Stimulated activated CD4-positive, alpha-beta T cell treated with anti-CD3 and anti-CD28 coated beads, Interleukin-1b, Interleukin-23, amount 100 ng/mL, for 4 hours (primary cell): ENCODE results near the gene ANKH.
A peak's percentile ranks its signal among the peaks of the same experiment; 100 is the strongest.
"Not testable (repeated sequence)": the region's sequence is repeated elsewhere in the genome, so short reads cannot be mapped to it uniquely, and the experiment has no call there.

Experiments used
- DNase-seq, 2 donors: peaks; one replicate each; pipeline ENCODE4 v3.0.0-alpha.2; 2020; ENCODE audit warnings: low read depth in 2 of 2

The ANKH gene

DNA sequence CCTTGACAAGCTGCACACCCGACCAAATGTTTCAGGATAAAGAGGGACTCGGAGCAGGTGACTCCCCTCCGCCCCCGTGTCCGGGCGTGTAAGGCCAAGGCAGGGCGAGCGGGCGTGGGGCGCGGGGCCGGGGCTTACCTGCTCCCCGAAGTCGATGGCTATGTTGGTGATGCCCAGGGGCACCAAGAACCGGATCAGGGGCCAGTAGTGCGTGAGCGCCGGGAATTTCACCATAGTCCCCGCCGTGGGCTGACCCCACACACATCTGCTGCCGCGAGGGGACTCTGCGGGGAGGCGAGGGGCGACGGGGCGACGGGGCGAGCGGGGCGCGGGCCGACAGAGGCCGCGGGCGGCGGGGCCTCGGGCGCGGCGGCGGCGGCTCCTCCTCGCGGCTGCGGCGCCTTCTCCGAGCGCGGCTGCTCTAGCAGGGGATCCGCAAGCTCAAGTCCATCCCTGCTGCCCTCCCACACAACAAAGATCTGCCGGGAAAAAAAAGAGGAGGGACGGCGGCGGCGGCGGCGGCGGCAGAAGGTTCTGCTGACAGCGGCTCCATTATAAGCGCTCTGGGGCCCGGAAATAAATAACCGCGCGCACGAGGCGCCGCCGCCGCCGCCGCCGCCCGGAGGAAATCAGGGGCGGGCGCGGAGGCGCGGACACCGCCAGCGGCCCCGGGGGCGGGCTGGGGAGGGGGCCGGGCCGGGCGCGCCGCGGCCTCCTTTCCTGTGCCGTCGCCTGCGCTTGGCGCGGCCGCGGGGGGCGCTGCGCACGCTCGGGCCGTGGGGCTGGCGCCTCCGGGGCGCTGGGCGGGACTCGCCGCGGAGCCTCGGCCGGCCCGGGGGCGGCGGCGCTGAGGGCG lies at the start of gene ANKH:
ANKH (minus strand) TSS at position 565 of the 856 bp plus-strand sequence; CDS start at position 234, 331 bp downstream.
- DNase-seq, result peak; percentile 74 to 84

DNA sequence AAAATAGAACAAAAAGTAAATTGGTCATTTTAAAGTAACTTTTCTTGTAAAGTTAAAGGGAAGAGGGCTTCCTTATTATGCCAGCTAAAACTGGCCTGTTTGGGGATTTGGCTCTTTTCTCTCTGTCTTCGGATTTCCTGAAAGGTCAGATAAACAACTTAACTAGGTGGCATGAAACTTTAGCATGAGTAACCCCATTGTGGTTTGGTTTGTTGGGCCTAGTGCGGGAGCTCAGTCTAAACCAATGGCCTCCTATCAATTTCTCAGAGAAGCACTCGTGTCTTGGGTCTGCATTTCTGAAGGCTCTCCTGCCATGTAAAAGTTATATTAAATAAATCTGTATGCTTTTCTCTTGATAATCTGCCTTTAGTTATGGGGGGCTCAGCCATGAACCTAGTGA lies 48.5 kb upstream of the ANKH start:
- DNase-seq, result no peak

DNA sequence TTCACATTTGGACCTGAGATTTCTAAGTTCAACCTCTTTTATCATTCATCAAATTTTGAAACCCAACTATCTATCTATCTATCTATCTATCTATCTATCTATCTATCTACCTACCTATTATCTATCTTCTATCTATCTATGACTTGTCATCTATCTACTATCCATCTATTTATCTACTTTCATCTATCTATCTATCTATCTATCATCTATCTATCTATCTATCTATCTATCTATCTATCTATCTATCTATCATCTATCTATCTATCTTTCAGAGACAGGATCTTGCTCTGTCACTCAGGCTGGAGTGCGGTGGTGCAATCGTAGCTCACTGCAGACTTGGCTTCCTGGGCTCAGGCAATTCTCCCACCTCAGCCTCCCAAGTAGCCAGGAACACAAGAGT lies 47.5 kb upstream of the ANKH start:
- DNase-seq, result not testable (repeated sequence)

DNA sequence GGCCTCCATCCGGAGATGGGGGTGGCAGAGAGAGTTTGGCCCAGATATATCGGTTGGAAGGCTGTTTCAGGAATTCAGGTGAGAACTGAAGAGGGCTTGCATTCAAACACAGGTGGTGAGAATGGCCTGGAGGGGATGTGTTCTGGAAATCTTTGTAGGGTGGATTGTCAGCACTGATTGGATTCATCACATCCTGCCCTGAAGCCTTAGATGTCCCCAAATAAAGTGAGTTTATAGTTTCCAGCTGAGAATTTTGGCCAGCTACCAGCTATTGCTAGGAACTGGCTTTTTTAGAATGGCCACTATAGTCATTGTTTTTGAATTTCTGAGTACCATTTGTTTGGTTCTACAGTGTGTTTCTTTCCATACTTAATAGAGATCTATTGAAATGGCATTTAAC lies 46.1 kb upstream of the ANKH start:
- DNase-seq, result no peak

DNA sequence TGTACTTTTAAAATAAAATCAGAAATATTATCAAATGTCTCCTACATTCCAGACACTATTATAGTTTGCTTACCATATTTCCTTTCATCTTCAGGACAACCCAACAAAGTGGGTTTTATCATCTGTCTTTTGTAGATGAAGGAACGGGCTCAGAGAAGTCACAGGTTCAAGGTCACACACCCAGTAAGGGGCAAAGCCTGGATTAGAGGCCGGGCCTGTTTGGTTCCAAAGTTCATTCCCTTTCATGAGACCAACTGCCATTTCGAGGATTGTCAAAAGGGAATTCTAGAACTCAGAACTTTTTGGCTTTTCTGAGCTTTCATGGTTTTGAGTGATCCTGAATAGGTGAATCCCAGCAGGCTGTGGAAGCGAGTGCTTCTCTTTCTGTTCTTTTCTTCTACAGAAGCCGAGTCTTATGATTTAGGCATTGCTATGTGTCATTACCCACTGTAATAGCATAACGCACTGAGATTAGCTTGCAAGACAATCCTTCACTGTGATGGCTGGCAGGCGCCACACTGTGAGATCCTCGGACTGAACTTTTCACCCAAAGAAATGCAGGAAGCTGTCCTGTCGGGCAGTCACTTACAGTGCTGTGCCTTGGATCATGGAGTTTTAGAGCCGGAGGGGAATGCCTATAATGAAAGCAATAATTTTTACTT lies 43.8 kb upstream of the ANKH start:
- DNase-seq, result no peak

DNA sequence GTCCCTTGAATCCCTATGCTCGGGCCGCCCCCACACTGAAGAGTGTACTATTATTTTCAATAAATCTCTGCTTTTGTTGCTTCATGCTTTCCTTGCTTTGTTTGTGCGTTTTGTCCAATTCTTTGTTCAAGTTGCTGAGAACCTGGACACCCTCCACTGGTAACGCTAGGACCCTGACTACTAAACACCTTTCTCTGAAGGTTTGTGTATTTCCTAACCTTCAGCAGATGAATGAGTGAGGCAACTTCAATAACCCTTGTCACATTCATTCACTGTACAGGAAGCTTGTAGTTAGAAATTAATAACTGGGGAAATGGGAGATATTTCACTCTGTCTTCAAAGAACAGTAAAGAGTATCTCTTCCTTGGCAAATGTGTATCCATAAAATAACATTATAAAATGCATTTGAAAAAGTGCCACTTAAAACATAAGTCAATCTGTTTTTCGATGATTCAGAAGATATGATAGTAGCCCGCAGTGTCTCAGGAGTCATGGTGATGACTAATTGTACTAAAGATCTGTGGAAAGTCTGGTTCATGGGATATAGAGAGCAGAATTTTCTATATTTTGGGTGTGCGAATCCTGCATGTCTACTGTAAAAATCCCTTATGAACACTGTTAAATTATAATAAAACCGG lies 43.2 kb upstream of the ANKH start:
- DNase-seq, result no peak

DNA sequence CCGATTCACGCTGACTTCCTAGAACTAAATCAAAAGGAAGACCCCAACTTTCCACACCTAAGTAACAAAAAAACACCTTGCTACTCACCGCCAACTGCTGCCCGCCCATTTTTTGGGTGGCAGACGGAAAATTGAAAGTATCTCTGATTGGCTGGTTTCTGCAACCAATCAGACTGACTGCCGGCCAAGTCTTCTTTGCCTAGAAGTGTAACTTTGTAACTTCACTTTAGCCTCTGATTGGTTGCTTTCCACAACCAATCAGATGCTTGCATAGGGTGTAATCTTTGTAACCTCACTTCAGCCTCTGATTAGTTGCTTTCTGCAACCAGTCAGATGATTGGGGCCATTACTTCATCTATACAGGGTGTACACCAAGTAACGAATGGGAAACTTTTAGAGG lies 42.6 kb upstream of the ANKH start:
- DNase-seq, result no peak

DNA sequence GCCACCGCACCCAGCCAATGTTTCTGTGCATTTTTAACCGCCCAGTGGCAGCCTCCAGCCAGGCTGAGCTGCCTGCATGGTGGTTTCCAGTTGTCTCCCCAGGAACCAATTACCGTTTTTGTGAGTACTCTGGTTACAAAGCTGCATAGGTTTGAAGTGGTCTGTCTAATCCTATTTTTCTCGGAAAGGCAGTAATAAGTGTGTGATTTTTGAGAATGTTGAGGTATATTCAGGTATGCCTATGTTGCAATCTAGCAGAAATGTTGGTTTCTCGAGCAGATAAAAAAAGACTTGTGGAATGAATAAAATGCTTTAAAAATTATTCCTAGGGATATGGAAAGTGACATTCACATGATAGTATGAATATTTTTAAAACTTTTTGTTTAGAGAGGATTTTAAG lies 41.5 kb upstream of the ANKH start:
- no peak for DNase-seq

DNA sequence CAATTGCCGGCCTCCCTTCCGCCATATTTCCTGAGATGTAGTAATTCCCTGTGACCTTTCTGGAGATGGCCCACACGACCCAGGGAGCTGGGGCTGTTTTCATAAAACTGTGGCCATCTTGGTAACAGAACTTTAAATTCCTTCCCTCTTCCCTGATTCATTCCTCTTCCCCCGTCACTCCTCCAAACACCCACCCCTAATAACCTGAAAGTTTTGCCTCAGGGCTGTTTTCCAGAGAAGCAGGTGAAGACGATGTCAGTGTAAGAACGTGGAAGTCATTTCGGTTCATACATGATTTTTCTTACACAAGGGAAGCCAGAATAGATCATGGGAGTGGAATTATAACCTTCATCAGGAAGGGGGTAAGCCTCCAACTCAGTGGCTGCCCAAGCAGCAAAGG lies 40.6 kb upstream of the ANKH start:
- no peak for DNase-seq

DNA sequence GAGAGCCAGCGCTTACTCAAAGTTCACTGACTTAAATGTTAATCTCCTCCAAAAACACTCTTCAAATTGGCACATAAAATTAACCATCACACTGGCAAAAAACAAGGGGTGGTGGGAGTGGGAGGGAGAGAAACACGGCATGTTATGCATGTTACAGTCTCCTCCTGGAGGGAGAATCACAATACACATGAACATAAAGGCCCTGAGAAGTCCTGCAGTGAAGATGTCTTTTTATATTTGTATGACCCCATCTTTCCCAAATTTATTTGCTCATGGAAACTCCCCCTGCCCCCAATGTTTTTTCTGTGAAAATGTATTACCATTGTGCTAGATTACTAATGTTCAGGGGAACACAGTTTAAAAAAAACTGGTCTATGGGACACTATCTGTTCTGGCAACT lies 37.8 kb upstream of the ANKH start:
- no peak for DNase-seq

DNA sequence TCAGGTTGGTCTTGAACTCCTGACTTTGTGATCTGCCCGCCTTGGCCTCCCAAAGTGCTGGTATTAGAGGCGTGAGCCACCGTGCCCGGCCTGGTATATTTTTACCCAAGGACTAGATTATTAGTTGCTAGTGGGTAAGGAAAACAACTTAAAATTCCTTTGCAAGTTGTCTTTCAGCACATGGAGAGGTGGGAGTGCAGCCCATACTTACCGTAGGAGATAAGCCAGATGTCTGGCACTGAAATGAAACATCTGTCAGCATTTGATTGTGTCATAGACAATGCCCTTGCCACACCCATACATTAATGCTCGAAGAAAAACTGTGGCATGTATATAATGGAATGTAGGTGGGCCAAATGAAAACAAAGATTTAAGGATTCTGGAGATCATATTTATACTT lies 36.6 kb upstream of the ANKH start:
- no peak for DNase-seq

DNA sequence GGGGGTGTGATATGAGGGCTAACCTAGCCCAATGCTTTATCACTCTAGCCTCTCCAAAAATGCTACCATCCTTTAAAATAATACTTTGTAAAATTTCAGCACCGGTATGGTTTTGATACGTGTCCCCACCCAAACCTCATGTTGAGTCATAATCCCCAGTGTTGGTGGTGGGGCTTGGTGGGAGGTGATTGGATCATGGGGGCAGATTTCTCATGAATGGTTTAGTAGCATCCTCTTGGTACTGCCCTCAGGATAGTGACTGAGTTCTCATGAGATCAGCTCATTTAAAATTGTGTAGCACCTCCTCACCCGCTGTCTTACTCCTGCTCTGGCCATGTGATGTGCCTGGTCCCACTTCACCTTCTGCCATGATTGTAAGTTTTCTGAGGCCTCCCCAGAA lies 35.0 kb upstream of the ANKH start:
- no peak for DNase-seq

DNA sequence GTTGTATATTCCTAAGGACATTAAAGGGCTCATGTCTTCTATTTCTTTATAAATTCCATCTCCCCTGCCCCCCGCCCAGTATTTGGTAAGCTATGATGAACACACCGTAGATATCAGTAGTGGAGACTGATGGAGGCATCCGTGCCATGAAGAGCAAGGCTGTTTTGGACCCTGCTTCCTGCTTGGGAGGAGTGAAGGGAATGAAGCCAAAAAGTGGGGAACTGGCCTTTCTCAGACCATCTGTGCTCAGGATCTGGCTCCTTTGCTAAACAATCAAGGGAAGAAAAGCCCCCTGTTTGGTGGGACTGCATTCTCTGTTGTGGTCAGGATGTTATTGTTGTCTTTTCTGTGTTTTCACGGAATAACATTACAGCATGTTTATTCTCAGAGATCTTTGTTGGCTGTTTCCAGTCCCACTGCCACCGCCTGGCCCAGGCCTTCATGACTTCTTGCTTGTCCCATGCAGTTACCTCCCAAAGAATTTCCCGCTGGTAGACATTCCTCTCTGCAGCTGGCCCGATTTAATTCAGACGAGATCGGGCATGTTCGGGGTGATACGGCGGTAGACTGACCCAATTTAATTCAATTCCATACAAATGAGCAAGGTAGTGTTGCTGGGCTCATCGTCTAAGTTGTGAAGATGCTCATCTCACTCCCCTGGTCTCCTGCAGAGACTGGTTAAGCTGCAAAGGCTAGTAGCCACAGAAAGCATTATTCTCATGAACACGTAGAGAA lies 31.4 kb upstream of the ANKH start:
- DNase-seq, result no peak

DNA sequence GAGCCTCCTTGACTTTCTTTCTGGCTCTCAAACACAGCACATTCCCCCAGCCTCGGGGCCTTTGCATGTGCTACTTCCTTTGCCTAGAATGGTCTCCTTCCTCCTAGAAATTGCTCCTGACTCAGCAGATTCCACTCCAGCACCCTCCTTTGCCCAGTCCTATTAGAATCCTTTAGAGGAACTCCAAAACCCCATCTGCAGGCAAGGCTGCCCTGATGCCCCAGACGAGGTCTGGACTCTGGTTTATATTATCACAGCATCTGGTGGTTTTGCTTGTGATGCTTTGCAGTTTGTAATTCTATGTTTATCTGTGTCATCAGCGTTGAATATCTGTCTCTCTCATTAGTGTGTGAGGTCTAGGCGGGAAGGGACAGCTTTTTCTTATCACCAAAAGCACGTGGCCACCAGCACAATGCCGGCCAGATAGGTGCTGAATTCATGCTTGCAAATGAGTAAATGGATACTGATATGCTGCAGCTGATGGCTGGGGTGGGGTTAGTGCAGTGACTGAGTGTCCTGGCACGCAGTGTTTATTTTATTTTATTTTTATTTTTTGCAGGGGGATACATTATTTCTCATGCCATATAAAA lies 30.0 kb upstream of the ANKH start:
- no peak for DNase-seq

DNA sequence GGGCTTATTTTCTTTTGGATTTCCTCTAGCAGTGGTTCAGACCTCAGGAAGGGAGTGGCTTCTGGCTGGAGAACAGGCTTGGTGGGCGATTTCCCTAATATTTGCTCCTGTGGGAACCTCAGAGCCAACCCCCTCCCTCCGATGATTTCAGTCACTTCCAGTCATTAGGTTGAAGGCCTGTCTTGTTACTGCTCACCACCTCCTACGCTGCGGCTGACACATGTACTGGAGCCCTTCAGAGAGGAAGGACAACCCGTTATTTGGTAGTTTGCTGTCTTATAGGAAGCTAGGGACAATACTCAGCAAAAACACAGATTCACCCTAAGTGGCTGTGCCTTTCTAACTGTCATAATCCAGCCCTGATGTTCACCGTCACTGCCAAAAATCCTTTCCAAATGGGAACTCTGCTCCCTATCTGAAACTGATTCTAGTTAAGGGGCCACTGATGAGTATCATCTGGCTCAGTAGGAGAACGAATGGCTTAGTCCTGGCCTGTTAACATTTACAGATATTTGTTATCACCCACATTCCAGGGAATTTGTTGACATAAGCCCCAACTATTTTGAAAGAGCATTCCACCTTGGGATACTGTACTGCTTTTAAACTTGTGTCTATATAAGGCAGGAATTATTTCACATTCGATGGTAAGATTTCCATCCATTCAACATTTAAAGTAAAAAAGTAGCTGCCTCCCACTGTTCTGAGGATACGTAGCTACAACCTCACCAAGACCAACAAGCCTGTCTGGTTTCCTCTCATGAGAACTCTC lies 29.3 kb upstream of the ANKH start:
- DNase-seq, result no peak

DNA sequence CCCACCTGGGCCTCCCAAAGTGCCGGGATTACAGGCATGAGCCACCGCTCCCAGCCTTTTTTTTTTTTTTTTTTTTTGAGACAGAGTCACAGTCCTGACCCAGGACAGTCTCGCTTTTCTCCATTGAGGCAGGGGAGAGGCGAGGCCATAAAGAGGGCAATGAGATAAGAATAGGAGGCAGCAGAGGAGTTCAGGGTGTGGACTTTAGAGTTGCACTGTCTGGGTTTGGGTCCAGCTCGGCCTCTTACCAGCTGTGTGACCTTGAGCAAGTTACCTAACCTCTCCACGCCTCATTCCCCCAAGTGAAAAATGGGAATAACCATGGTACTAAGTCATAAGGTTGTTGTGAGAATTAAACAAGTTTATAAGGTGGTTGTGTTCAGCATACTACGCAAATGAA lies 24.6 kb upstream of the ANKH start:
- no peak for DNase-seq

DNA sequence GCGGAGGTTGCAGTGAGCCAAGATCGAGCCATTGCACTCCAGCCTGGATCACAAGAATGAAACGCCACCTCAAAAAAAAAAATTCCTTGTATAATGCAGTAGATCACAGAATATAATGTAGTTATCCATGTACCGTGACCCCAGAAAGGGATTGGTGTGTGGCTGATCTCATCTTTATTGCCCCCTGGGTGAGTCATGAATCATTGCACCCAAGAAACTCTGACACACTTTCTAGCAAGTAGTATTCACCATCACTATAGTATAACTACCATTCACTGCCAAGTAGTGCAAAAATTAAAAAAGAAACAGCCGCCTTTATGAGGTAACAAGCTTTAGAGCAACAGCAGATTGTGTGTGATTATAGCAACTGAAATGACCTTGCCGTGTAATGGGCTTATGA lies 23.7 kb upstream of the ANKH start:
- no peak for DNase-seq

DNA sequence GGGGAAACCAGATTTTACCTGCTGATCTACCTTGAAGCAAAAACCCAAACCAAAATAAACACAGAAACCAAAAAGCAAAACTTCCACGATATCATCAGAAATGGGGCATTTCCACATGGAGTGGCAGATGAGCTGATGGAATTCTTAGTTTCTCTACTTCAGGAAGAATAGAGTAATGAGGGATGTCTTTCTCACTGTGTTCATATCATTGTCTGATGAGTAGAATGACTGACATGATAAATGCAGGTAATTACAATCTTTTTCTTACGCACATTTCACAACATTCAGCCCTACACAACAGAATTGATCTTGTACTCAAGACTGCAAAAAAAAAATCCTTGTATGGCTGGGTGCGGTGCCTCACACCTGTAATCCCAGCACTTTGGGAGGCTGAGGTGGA lies 23.2 kb upstream of the ANKH start:
- no peak for DNase-seq

DNA sequence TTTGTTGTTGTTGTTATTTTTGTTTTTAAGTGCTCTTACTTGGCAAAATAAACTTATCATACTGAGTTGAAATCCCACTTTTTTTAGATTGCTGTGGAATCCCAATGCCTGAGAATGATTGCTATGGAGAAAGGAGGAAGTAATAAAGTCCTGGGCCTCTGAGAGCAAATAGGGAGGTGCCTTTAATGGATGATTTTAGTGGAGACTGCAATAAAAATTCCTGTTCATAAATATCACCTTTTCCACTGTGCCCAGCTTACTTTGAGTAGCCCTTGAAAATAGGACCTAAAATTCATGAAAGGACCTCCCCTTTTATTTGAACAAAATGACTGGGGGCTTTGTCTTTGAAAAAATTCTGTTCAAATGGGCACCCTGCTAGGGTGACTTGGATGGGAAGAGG lies 21.8 kb upstream of the ANKH start:
- DNase-seq, result no peak

DNA sequence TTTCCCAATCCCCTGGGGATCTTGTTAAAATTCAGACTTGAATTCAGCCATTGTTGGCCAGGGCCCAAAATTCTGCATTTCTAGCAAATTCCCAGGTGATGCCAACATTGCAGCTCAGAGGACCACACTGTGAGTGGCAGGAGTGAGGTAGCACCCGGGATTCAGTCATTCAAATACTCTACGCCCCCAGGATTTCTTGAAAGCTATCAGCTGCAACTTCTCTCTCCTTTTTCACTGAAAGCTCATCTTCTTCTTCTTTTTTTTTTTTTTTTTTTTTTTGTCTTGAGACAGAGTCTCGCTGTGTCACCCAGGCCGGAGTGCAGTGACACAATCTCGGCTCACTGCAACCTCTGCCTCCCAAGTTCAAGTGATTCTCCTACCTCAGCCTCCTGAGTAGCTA lies 19.3 kb upstream of the ANKH start:
- DNase-seq, result no peak

DNA sequence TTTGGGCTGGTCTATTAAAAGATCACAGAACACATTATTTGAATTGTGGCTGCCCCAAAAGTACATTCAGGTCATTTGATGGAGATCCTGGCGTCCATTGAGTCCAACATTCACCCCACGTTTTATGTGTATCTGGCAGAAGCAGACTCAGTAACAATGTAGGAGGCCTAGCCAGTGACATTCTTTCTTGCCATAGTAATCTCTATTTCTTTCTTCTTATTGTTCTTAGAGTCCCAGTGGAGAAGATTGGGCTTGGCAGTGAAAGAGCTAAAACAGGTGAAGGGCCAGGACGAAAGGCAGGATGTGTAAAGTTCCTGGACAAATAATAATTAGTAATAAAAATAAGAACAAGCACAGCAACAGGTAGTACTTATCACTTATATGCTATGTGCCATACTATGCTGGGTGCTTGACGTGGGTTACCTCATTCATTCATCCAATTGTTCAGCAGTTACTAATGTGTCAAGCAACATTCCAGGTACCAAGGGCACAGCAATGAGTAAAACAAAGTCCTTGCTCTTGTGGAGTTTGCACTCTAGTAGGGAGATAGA lies 12.6 kb upstream of the ANKH start:
- no peak for DNase-seq
